ENCODE measurements around the gene SOX13. TPM values are rescaled to one million over a fixed set of nuclear protein-coding genes. Genes with fewer than 3 reads are reported as not detected.

Gene SOX13
- total RNA-seq, 1 donor from 2014 or later = 64.4 TPM

GRCh38 chr1:204170494-204171155, 97.7 kb downstream of the SOX13 start:
- H3K36me3 Mint-ChIP-seq (ENCODE audit: low read depth) = no peaks in the 10 kb centered on the region
- no peak for TF ChIP-seq CTCF (conservative IDR thresholded peaks at IDR 0.05)
- H3K4me3 Mint-ChIP-seq = no peak overlapping the region
- H3K9me3 Mint-ChIP-seq = peaks cover 4% of the 10 kb centered on the region
- H3K4me1 Mint-ChIP-seq = no peaks in the 10 kb centered on the region
- no peak for DNase-seq (ENCODE audit: low read depth, low spot score)
- no peak overlapping the region for H3K27ac Mint-ChIP-seq (ENCODE audit: unreplicated experiment)
- H3K27me3 Mint-ChIP-seq (ENCODE audit: low read depth) = peaks cover 28% of the 10 kb centered on the region

GRCh38 chr1:204171751-204172178, 98.8 kb downstream of the SOX13 start:
- Mint-ChIP-seq H3K27ac (ENCODE audit: unreplicated experiment) (no peak overlapping the region), H3K36me3 (ENCODE audit: low read depth) (no peaks in the 10 kb centered on the region), H3K9me3 (peaks cover 4% of the 10 kb centered on the region), H3K27me3 (ENCODE audit: low read depth) (peaks cover 28% of the 10 kb centered on the region), H3K4me3 (no peak overlapping the region), H3K4me1 (no peaks in the 10 kb centered on the region)
- no peak for TF ChIP-seq CTCF (conservative IDR thresholded peaks at IDR 0.05)
- no peak for DNase-seq (ENCODE audit: low read depth, low spot score)

- Mint-ChIP-seq H3K27me3 (ENCODE audit: low read depth) (peaks cover 26% of the 10 kb centered on the region), H3K9me3 (peaks cover 4% of the 10 kb centered on the region), H3K4me3 (no peak overlapping the region), H3K27ac (ENCODE audit: unreplicated experiment) (no peak overlapping the region), H3K36me3 (ENCODE audit: low read depth) (no peaks in the 10 kb centered on the region), H3K4me1 (no peaks in the 10 kb centered on the region)
- no peak for TF ChIP-seq CTCF (conservative IDR thresholded peaks at IDR 0.05)
- no peak for DNase-seq (ENCODE audit: low read depth, low spot score)
These were observed 99.6 kb downstream of the SOX13 start for GRCh38 chr1:204172404-204173029.

GRCh38 chr1:204174958-204175357, 102.0 kb downstream of the SOX13 start:
- Mint-ChIP-seq H3K36me3 (ENCODE audit: low read depth) (no peaks in the 10 kb centered on the region), H3K27ac (ENCODE audit: unreplicated experiment) (no peak overlapping the region)

GRCh38 chr1:204176049-204176448, 103.1 kb downstream of the SOX13 start:
- Mint-ChIP-seq H3K36me3 (ENCODE audit: low read depth) (no peaks in the 10 kb centered on the region), H3K27me3 (ENCODE audit: low read depth) (peaks cover 46% of the 10 kb centered on the region), H3K27ac (ENCODE audit: unreplicated experiment) (no peak overlapping the region), H3K4me3 (no peak overlapping the region), H3K4me1 (no peaks in the 10 kb centered on the region), H3K9me3 (no peaks in the 10 kb centered on the region)
- TF ChIP-seq CTCF (conservative IDR thresholded peaks at IDR 0.05) = no peak
- DNase-seq (ENCODE audit: low read depth, low spot score) = no peak

More at GRCh38 chr1:204174958-204175357, 102.0 kb downstream of the SOX13 start:
- H3K4me3 Mint-ChIP-seq = no peak overlapping the region
- no peaks in the 10 kb centered on the region for H3K4me1 Mint-ChIP-seq
- TF ChIP-seq CTCF (conservative IDR thresholded peaks at IDR 0.05) = no peak
- no peak for DNase-seq (ENCODE audit: low read depth, low spot score)
- H3K27me3 Mint-ChIP-seq (ENCODE audit: low read depth) = peaks cover 38% of the 10 kb centered on the region
- peaks cover under 1% of the 10 kb centered on the region for H3K9me3 Mint-ChIP-seq

Data from neural crest cell (in vitro differentiated cells).